ENCODE measurements around the gene RHBG.
A peak's percentile ranks its signal among the peaks of the same experiment; 100 is the strongest.
"Not testable (repeated sequence)": the region's sequence is repeated elsewhere in the genome, so short reads cannot be mapped to it uniquely, and the experiment has no call there.

The RHBG gene

DNA sequence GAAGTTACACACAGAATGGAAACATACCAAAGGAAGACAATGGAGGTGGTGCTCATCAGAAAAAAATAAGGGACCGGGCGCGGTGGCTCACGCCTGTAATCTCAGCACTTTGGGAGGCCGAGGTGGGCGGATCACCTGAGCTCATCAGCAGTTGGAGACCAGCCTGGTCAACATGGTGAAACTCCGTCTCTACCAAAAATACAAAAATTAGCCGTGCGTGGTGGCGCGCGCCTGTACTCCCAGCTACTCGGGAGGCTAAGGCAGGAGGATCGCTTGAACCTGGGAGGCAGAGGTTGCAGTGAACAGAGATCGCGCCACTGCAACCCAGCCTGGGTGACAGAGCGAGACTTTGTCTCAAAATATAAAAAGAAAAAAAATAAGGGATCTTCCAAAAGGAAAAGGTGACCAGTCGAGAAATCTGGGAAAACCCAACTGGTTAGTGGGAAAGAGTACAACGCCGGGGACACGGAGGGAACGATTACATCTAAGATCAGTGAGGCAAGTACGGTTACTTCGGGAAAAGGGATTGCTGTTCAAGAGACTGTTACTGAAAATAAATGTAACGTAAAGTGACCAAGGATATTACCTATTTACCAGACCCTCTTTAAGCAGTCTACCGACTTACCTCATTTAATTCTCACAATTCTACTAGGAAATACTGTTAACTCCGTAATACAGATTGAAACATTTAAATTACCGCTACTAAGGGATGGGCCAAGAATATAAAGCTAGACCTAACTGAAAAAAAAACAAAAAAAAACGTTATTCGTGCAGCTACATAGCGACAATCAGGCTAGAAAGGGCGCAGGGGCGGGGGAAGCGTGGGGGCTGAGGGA, 31.7 kb upstream of the RHBG start:
- no peak for DNase-seq (ENCODE audit: extremely low read depth, insufficient read length)
- Histone ChIP-seq H3K27me3 (replicated peaks; ENCODE audit: control insufficient read depth, insufficient read depth, low read length) (no peaks in the 10 kb centered on the region), H3K36me3 (ENCODE audit: control insufficient read depth, insufficient read depth, low read length) (peaks cover 9% of the 10 kb centered on the region), H3K4me3 (replicated peaks; ENCODE audit: low read depth, low read length) (peak overlapping the region; percentile 84)
- TF ChIP-seq, protein P1, sequence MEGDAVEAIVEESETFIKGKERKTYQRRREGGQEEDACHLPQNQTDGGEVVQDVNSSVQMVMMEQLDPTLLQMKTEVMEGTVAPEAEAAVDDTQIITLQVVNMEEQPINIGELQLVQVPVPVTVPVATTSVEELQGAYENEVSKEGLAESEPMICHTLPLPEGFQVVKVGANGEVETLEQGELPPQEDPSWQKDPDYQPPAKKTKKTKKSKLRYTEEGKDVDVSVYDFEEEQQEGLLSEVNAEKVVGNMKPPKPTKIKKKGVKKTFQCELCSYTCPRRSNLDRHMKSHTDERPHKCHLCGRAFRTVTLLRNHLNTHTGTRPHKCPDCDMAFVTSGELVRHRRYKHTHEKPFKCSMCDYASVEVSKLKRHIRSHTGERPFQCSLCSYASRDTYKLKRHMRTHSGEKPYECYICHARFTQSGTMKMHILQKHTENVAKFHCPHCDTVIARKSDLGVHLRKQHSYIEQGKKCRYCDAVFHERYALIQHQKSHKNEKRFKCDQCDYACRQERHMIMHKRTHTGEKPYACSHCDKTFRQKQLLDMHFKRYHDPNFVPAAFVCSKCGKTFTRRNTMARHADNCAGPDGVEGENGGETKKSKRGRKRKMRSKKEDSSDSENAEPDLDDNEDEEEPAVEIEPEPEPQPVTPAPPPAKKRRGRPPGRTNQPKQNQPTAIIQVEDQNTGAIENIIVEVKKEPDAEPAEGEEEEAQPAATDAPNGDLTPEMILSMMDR (IDR thresholded peaks at IDR 0.05; ENCODE audit: insufficient read depth, low read length, poor library complexity, severe bottlenecking): no peak

DNA sequence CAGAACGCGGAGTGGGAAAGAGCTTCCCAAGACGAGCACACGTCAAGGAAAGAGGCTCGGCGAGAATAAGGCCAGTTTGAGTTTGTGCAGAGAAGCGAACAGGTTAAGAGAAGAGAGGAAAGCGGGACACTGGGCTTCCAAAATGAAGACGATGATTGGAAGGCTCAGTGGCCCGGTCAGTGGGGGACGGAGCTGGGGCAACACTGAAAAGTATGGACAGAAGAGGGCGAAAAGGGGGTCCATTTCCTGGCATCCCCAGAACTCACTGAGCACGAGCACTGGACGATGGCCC, 31.2 kb upstream of the RHBG start:
- DNase-seq (ENCODE audit: extremely low read depth, insufficient read length): no peak
- Histone ChIP-seq H3K27me3 (replicated peaks; ENCODE audit: control insufficient read depth, insufficient read depth, low read length) (no peaks in the 10 kb centered on the region), H3K36me3 (ENCODE audit: control insufficient read depth, insufficient read depth, low read length) (peaks cover 9% of the 10 kb centered on the region), H3K4me3 (replicated peaks; ENCODE audit: low read depth, low read length) (peak overlapping the region; percentile 84)
- TF ChIP-seq, protein P1 (IDR thresholded peaks at IDR 0.05; ENCODE audit: insufficient read depth, low read length, poor library complexity, severe bottlenecking): no peak

- Histone ChIP-seq H3K27me3 (replicated peaks; ENCODE audit: control insufficient read depth, insufficient read depth, low read length) (no peaks in the 10 kb centered on the region), H3K36me3 (ENCODE audit: control insufficient read depth, insufficient read depth, low read length) (peaks cover 8% of the 10 kb centered on the region), H3K4me3 (replicated peaks; ENCODE audit: low read depth, low read length) (peak within 1 kb of the TSS; percentile 84)
- peak; percentile 100 for DNase-seq (ENCODE audit: extremely low read depth, insufficient read length)
- TF ChIP-seq, protein P1 (IDR thresholded peaks at IDR 0.05; ENCODE audit: insufficient read depth, low read length, poor library complexity, severe bottlenecking): no peak
These were observed 30.6 kb upstream of the RHBG start, which contains the start of the genes CCT3 and TSACC for GRCh38 chr1:156338180-156338976. TSS of gene CCT3 (minus strand) at chr1:156338292. CDS start at chr1:156338184, 108 bp downstream. TSS of gene TSACC (plus strand) at chr1:156338526. CDS start at chr1:156339758, 1,232 bp downstream.

DNA sequence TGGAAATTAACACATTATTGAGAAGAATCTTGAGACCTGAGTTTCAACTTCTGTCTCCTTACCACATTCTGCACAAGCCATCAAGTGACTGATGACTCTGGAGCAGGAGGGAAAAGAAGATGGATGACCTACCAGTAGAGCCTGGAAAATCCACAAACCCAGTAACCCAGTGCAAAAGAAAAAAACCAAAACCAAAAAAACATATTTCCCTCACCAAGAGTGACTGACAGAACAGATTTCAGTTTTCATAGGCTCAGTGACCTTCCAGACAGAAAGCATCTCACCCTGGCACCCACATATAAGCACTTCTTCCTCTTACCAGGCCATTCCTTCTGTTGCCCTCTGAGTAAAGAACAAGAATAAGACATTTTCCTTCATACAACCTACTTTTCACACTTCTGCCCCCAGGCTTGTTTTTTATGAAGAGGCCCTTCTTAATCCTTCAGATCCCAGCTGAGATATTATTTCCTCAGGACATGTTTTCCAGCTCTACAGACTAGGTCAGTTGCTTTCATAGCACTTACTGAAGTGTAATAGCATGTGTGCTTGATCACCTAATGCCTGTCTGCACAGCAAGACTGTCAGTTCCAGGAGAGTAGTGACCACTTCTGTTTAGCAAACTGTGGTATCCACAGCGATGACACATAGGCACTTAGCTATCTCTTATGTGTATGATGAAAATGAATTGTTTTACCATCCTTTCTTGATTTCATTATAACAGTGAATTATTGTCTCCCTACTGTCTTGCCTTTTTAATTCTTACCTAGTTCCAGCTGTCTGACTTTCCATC, 26.6 kb upstream of the RHBG start:
- Histone ChIP-seq H3K36me3 (ENCODE audit: control insufficient read depth, insufficient read depth, low read length) (no peaks in the 10 kb centered on the region), H3K4me3 (replicated peaks; ENCODE audit: low read depth, low read length) (no peak overlapping the region), H3K27me3 (replicated peaks; ENCODE audit: control insufficient read depth, insufficient read depth, low read length) (peaks cover 1% of the 10 kb centered on the region; the same call in 1 of the 2 replicates)
- DNase-seq (ENCODE audit: extremely low read depth, insufficient read length): no peak
- TF ChIP-seq, protein P1 (IDR thresholded peaks at IDR 0.05; ENCODE audit: insufficient read depth, low read length, poor library complexity, severe bottlenecking): no peak

DNA sequence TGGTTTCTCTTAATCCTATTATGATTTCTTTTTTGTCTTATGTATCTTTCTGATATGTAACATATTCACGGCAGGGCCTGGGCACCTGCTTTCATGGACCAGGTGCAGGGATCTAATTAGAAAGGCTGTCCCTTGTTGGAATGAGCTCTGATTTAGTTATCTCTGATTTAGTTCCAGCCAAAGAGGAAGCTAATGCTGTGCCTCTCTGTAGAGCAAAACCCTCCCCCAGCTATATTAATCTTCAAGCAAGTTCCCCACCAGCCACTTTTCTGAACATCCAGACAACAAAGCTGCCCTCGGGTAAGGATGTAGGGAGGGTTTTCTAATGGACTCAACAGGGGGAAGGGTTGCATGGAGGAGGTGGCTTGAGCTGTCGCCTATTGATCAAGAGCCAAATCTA, 24.6 kb upstream of the RHBG start:
- Histone ChIP-seq H3K27me3 (replicated peaks; ENCODE audit: control insufficient read depth, insufficient read depth, low read length) (peaks cover 1% of the 10 kb centered on the region), H3K4me3 (replicated peaks; ENCODE audit: low read depth, low read length) (no peak overlapping the region), H3K36me3 (ENCODE audit: control insufficient read depth, insufficient read depth, low read length) (no peaks in the 10 kb centered on the region)
- DNase-seq (ENCODE audit: extremely low read depth, insufficient read length): no peak
- TF ChIP-seq, protein P1 (IDR thresholded peaks at IDR 0.05; ENCODE audit: insufficient read depth, low read length, poor library complexity, severe bottlenecking): no peak

GRCh38 chr1:156346035-156346434, 23.0 kb upstream of the RHBG start:
- not testable (repeated sequence) for H3K36me3 ChIP-seq (ENCODE audit: control insufficient read depth, insufficient read depth, low read length); H3K4me3 ChIP-seq (replicated peaks; ENCODE audit: low read depth, low read length); H3K27me3 ChIP-seq (replicated peaks; ENCODE audit: control insufficient read depth, insufficient read depth, low read length); DNase-seq (ENCODE audit: extremely low read depth, insufficient read length)

All from GM06990 (cell line).